HG03558 (cell line): ENCODE results near the gene FLT3LG.
"Not testable (repeated sequence)": the region's sequence is repeated elsewhere in the genome, so short reads cannot be mapped to it uniquely, and the experiment has no call there.

Experiments
- ATAC-seq: cut with Tn5 transposase; IDR thresholded peaks from one replicate; pipeline ENCODE4 v1.9.1; 2021; ENCODE audit warnings: moderate number of reproducible peaks; ENCODE audit not compliant: unreplicated experiment; ENCODE audit errors: extremely low read depth

FLT3LG gene

DNA sequence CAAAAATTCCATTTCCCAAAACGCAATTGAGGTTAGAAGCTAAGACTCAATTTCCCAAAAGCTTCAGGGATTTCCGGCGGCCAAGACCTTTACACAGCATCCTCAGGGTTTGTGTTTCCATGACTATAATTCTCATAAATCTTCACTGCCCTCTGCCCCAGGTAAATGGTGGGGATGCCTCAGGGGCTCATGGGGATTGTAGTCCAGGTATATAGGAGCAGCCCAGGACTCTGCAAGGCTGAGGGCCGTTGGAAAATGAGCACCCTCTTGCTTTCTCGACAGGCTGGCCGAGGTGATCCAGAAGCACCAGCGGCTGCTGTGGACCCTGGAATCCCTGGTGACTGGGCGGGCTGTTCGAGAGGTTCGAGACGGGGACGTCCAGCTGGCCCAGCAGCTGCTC is 14.6 kb upstream of the FLT3LG start:
- no peak for ATAC-seq

DNA sequence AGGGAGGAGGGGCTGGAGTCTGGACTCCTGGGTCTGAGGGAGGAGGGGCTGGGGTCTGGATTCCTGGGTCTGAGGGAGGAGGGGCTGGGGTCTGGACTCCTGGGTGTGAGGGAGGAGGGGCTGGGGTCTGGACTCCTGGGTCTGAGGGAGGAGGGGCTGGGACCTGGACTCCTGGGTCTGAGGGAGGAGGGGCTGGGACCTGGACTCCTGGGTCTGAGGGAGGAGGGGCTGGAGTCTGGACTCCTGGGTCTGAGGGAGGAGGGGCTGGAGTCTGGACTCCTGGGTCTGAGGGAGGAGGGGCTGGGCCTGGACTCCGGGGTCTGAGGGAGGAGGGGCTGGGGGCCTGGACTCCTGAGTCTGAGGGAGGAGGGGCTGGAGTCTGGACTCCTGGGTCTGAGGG is 12.9 kb upstream of the FLT3LG start:
- not testable (repeated sequence) for ATAC-seq

DNA sequence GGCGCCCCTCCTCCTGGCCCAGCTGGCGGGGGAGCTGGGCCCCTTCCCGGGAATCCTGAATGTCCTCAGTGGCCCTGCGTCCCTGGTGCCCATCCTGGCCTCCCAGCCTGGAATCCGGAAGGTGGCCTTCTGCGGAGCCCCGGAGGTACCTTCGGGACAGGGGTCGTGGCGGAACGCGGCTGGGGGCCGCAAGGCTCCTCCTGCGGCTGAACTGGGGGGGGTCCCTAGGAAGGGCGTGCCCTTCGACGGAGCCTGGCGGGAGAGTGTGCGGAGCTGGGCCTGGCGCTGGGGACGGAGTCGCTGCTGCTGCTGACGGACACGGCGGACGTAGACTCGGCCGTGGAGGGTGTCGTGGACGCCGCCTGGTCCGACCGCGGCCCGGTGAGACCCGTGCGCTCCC is 12.4 kb upstream of the FLT3LG start:
- no peak for ATAC-seq

DNA sequence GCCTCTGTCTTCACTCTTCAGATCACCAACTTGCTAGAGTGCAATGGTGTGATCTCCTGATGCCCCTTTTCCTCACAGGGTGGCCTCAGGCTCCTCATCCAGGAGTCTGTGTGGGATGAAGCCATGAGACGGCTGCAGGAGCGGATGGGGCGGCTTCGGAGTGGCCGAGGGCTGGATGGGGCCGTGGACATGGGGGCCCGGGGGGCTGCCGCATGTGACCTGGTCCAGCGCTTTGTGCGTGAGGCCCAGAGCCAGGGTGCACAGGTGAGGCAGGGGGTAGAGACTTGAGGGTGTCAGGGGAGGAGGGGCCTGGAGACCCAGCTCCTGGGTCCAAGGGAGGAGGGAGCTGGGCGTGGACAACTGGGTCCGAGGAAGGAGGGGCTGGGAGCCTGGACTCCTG is 11.5 kb upstream of the FLT3LG start:
- ATAC-seq, result no peak

DNA sequence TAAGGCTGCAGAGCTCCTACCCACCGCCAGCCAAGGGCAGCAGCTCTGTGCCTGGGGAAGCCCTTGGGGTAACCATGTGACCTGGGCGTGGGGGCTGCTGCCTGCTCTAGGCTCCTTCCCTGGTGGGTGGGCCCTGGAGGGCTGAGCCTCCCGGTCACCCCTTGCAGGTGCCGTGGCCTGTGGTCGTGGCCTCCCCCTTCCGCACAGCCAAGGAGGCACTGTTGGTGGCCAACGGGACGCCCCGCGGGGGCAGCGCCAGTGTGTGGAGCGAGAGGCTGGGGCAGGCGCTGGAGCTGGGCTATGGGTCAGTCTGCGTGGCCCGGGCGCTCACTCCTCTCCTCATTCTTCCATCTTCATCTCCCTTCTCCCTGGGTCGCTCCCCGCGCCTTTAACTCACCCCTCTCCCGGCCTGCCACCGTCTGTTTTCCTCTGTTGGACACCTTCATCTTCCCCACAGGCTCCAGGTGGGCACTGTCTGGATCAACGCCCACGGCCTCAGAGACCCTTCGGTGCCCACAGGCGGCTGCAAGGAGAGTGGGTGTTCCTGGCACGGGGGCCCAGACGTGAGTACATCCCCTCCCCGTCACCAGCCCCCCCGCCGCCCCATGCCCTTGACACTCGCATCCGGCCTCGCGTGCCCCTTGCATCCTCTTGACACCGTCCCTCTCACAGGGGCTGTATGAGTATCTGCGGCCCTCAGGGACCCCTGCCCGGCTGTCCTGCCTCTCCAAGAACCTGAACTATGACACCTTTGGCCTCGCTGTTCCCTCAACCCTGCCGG is 9.9 kb upstream of the FLT3LG start:
- no peak for ATAC-seq

DNA sequence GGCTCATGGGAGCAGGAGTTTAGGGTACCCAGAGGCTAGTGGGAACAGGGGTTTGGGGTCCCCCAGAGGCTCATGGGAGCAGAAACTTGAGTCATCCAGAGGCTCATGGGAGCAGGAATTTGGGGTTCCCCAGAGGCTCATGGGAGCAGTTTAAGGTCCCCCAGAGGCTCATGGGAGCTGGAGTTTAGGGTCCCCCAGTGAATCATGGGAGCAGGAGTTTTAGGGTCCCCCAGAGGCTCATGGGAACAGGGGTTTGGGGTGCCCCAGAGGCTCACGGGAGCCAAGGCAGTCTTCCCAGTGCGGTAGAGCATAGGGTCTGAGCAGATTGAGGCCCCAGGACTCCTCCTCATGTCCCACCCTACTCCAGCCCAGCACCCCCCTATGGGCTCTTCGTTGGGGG is 8.6 kb upstream of the FLT3LG start:
- ATAC-seq, result no peak

DNA sequence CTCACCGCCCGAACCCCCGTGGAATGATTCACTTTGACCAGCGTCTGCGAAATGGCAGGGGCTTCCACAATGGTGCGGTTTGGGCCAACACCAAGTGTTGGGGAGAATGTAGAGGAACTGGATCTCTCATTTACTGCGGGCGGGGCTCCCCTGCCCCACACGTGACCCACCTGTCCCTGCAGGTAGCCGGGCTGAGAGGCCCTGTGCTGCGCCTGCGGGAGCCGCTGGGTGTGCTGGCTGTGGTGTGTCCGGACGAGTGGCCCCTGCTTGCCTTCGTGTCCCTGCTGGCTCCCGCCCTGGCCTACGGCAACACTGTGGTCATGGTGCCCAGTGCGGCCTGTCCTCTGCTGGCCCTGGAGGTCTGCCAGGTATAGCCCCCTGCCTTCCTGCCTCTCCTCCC is 5.8 kb upstream of the FLT3LG start:
- ATAC-seq, result no peak

DNA sequence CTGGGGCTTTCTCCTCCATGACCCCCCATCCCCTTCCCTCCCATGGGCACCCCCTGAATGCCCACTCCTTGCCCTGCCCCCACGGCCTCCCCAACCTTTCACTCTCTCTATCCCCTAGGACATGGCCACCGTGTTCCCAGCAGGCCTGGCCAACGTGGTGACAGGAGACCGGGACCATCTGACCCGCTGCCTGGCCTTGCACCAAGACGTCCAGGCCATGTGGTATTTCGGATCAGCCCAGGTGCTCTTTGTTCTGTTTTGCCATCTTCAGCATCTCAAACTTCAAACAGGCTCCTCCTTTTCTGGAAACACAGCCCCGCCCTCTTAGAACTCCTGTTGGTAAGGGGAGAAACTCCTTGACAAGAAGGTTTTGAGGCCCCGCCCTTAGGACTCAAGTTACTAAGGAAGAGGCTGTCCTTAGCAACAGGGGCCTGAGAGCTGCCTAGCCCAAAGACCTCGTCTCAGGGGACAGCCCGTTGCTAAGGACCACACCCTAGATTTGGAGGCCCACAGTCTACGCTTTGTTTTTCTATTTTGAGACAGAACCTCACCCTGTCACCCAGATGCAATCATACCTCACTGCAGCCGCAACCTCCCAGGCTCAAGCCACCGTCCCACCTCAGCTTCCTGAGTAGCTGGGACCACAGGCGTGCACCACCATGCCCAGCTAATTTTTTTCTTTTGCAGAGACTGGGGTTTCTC is 5.1 kb upstream of the FLT3LG start:
- ATAC-seq, result no peak

DNA sequence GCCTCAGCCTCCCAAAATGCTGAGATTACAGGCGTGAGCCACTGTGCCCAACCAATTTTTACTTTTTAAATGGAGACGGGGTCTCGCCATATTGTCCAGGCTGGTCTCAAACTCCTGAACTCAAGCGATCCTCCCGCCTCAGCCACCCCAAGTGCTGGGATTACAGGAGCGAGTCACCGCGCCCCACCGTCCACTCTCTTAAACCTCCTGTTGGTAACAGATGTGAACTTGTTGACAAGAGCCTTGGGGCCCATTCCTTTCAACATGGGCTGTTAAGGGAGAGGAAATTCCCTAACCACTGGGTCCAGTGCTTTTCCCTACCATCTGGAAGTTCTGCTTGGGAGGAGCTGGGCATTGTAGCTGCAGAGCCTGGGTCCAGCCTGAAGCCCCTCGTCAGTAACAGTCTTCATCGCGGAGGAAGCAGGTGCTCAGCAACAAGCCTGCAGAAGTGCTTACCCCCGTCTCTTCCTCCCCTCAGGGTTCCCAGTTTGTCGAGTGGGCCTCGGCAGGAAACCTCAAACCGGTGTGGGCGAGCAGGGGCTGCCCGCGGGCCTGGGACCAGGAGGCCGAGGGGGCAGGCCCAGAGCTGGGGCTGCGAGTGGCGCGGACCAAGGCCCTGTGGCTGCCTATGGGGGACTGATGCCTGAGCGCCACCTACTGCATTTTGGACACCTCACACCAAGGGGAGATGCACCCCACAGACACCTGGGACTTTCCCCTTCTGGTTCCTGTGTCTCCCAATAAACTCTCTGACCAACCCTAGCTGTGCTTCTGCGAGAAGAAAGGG is 4.0 kb upstream of the FLT3LG start:
- ATAC-seq, result no peak

DNA sequence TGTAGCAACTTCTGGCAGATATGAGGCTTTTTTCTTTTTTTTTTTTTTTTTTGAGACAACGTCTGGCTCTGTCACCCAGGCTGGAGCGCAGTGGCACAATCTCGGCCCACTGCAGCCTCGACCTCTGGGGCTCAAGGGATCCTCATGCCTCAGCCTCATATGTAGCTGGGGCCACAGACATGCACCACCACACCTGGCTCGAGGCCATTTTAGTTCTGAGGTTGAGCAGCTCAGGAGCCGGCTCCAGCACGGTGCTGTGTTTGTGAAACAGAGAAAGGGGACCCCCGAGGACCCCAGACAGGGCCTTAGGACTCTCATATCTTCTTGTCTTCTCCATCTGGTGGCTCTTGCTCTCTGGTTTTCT is 3.4 kb upstream of the FLT3LG start:
- ATAC-seq, result no peak

DNA sequence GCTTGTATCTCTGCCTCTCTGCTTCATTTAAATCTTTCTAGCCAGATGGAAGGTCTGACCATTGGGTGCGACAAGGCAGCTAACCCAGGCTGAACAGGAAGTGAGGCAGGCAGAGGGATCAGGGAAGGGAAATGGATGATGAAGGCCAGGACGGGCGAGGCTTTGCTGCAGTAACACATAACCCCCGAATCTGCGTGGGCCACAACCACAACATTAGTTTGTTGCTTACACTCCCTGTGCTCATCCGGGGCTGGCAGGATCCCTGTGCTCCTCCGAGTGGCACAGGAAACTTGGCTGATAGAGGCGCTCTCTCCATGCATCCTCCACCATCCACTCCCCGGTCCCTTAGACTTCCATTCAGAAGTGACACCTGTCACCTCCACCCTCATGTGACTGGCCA is 1.1 kb upstream of the FLT3LG start:
- no peak for ATAC-seq

DNA sequence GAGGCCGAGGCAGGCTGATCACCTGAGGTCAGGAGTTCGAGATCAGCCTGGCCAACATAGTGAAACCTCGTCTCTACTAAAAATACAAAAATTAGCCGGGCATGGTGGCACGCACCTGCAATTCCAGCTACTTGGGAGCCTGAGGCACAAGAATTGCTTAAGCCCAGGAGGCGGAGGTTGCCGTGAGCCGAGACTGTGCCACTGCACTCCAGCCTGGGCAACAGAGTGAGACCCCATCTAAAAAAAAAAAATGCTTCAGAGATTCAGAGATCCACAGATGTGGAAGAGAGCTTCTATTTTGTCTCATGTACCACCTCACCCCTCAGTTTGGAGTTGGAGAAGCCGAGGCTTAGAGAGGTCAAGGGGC is 531 bp upstream of the FLT3LG start:
- ATAC-seq, result not testable (repeated sequence)

DNA sequence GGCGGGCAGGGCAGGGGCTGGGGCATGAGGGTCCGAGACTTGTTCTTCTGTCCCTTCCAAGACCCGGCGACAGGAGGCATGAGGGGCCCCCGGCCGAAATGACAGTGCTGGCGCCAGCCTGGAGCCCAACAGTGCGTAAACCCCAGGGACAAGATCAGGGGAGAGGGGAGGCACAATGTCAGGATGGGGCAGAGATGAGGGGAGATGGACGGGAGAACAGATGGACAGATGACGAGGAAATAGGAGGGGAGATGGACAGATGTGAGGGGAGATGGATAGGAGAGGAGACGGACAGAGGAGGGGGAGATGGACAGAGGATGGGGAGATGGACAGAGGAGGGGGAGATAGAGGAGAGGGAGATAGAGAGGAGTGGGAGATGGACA is 518 bp downstream of the FLT3LG start:
- ATAC-seq, result no peak

DNA sequence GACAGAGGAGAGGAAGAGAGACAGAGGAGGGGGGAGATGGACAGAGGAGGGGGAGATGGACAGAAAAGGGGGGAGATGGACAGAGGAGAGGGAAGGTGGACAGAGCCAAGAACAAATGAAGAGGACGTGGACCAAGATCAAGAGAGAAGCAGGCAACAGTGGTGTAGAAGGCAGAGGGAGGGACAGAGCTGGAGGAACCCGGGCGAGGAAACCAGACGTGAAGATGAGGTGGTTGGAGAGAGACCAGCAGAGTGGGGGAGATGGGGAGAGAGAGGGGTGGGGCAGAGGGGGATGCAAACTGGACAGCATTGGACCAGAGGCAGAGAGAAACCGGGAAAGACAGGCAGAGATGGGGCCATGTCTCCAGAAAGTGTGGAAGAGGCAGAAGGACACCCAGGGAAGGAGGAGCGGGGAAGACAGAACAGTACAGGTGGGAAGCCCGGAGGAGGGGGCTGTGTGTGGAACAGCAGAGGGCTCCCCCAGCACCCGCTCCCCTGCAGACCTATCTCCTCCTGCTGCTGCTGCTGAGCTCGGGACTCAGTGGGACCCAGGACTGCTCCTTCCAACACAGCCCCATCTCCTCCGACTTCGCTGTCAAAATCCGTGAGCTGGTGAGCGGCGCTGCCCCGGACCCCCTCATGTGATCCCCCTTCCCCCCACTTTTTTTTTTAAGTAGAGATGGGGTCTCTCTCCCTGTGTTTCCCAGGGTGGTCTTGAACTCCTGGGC is 1.3 kb downstream of the FLT3LG start:
- no peak for ATAC-seq

DNA sequence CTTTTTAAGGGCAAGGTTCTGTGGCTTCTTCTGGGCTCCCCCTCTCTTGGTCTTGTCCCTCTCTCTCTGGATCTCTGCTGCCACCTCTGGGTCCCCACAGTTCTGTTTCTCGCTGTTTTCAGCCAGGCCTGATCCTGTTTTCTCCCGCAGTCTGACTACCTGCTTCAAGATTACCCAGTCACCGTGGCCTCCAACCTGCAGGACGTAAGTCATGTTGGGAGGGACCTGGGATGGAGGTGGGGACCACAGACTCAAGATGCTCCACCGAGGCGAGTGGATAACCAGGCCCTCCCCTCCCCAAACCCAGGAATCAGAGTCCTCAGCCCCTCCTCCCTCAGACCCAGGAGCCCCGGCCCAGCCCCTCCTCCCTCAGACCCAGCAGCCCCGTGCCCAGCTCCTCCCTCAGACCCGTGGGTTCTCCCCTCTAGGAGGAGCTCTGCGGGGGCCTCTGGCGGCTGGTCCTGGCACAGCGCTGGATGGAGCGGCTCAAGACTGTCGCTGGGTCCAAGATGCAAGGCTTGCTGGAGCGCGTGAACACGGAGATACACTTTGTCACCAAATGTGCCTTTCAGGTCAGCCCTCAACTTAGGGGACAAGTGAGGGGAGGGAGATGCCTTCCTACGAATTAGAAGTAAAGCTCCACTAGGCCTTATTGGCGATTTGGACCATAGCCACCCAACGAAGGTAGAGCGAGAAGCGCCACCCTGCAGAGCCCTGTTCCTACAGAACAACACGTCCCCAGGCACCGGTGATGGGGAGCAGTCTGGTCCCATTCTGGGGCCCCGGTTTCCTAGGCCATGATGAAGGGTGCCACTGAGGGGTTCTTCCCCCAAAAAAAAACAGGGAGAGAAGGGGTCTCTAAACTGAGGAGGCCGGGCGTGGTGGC is 2.2 kb downstream of the FLT3LG start:
- ATAC-seq, result no peak

DNA sequence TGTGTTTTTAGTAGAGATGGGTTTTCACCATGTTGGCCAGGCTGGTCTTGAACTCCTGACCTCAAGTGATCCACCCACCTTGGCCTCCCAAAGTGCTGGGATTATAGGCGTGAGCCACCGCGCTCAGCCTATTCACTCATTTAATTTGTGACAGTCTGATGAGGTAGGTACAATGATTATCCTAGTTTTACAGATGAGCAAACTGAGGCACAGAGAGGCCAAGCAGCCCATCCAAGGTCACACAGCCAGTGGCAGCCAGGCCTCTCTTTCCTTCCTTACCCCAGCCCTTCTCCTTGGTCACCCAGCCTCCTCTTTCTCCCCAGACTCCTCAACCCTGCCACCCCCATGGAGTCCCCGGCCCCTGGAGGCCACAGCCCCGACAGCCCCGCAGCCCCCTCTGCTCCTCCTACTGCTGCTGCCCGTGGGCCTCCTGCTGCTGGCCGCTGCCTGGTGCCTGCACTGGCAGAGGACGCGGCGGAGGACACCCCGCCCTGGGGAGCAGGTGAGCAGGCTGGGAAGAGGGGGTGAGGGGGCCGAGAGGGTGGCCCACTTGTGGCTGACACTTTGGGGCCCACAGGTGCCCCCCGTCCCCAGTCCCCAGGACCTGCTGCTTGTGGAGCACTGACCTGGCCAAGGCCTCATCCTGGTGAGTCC is 6.1 kb downstream of the FLT3LG start:
- no peak for ATAC-seq

DNA sequence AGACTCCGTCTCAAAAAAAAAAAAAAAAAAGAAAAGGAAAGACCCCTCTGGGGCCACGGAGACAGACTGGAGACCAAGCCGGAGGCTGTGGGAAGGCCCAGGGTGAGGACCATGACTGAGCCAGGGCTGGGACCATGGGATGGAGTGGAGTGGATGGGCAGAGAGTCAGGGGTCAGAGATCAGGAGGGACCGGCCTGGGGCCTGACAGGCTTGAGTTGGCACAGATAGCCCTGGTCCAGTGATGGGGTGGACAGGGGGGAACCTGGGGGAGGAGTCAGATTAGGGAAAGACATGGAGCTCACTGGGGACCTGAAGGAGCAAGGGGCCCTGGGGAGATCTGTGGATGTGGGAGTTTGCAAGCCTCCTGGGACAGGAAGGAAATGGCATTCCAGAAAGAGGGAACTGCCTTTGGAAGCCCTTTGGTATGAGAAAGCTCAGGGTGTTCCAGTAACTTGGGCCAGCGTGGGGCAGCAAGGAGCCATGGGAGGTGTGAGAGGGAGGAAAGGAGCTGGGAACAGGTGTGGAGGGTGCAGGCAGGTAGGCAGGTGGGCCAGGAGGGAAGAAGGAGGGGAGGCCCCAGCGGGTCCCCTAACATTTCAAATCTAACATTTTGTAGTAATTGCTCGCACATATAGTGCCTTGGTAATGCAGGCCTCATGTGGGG is 7.1 kb downstream of the FLT3LG start:
- ATAC-seq, result no peak

DNA sequence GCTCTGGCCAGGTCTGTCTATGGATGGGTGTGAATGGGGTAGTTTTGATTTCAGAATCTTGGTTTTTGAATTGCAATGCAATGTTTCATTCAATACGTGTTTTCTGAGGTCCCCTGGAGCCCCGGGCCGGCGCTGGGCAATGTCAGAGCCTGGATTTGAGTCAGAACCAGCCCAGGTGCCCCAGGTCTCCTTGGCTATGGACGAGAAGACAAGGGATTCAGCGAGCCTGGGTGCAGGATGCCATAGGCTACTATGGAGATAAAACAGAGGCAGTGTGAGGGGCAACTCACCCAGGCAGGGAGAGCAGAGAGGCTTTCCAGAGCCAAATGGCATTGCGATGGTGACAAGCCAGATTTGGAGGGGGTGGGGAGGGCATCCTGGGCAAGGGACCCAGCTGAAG is 12.2 kb downstream of the FLT3LG start:
- ATAC-seq, result no peak
